ENCODE data around the gene COQ5.

GRCh38 chr12:120472521-120472920 is 56.4 kb downstream of the COQ5 start:
- TF ChIP-seq CTCF (conservative IDR thresholded peaks at IDR 0.05) (no peak), EZH2 (IDR thresholded peaks at IDR 0.05; ENCODE audit: low read depth) (no peak)

All from PC-9 (cell line).